Brain microvascular endothelial cell (primary cell): Measurements from ENCODE around the gene STK32B.

Source experiments
- DNase-seq: peaks from one replicate; pipeline ENCODE4 v3.0.0-alpha.2; 2020
- H3K27ac ChIP-seq: fragments of 250-450 bp; sonication (Bioruptor Pico); 2 replicates; pipeline ENCODE4 v1.5.1; 2020; ENCODE audit warnings: mild to moderate bottlenecking, moderate library complexity
- H3K27me3 ChIP-seq: fragments of 250-450 bp; sonication (Bioruptor Pico); replicated peaks from 2 replicates; pipeline ENCODE4 v1.5.1; 2020; ENCODE audit warnings: mild to moderate bottlenecking
- H3K36me3 ChIP-seq: fragments of 250-450 bp; sonication (Bioruptor Pico); replicated peaks from 2 replicates; pipeline ENCODE4 v1.5.1; 2020; ENCODE audit warnings: mild to moderate bottlenecking
- H3K4me3 ChIP-seq: 2 replicates; pipeline ENCODE4 v1.5.1; 2011; ENCODE audit warnings: low read depth, mild to moderate bottlenecking, control low read depth, low read length, moderate library complexity
- in situ Hi-C: cut with HindIII; loops from 2 replicates; pipeline ENCODE4 v1.10.0; 2017; ENCODE audit warnings: low sequenced_read_pairs, low pct_ligation_motif_present
- TF ChIP-seq, protein P1 (sequence below): IDR thresholded peaks from 2 replicates; pipeline ENCODE4 v1.5.1; 2011; ENCODE audit warnings: low read depth, mild to moderate bottlenecking, moderate library complexity, low read length, control low read depth, inconsistent platforms; ENCODE audit errors: missing control alignments

STK32B gene

DNA sequence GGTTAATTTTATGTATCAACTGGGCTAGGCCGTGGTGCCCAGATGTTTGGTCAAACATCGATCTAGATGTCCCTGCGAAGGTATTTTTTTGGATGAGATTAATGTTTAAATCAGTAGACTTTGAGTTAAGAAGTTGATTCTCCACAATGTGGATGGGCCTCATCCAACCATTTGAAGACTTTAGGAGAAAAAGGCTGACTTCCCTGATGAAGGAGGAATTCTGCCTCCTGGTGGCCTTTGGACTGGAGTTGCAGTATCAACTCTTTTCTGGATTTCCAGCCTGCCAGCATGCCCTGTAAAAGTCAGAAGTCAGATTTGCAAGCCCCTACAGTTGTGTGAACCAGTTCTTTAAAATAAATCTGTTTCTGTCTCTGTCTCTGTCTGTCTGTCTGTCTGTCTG, 91.4 kb downstream of the STK32B start:
- peak; percentile 61 for DNase-seq
- TF ChIP-seq, protein P1, sequence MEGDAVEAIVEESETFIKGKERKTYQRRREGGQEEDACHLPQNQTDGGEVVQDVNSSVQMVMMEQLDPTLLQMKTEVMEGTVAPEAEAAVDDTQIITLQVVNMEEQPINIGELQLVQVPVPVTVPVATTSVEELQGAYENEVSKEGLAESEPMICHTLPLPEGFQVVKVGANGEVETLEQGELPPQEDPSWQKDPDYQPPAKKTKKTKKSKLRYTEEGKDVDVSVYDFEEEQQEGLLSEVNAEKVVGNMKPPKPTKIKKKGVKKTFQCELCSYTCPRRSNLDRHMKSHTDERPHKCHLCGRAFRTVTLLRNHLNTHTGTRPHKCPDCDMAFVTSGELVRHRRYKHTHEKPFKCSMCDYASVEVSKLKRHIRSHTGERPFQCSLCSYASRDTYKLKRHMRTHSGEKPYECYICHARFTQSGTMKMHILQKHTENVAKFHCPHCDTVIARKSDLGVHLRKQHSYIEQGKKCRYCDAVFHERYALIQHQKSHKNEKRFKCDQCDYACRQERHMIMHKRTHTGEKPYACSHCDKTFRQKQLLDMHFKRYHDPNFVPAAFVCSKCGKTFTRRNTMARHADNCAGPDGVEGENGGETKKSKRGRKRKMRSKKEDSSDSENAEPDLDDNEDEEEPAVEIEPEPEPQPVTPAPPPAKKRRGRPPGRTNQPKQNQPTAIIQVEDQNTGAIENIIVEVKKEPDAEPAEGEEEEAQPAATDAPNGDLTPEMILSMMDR, result peak; percentile 83
- H3K36me3 ChIP-seq, result no peaks in the 10 kb centered on the region
- H3K27me3 ChIP-seq, result no peaks in the 10 kb centered on the region
- H3K27ac ChIP-seq, result no peak overlapping the region
- in situ Hi-C loops, result no loop called here
- H3K4me3 ChIP-seq, result no peak overlapping the region

DNA sequence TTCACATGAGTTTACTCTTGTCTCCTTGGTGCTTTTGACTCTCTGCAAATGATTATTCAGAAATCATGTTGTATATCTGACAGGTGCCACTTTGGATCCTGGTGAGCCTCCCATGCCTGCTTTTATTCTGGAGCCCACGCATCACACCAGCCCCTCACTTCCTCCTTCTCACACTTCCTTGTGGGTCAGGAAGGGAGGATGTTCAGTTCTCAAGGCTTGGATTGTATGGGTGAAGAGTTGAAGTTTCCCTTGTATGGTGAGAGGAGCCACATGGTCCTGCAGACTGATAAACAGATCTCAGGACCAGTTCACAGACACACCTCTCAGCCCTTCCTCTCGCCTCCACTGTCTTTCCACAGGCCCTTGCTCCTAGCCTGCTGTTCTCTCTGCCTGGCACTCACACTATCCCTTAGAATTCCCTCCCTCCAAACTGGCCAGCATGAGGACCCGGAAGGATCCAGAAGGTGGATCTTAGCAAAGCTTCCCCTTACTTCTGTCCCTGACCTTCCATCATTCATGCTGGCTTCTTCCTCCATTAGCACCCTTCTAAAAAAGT, 92.1 kb downstream of the STK32B start:
- TF ChIP-seq, protein P1, result no peak
- no peaks in the 10 kb centered on the region for H3K36me3 ChIP-seq
- in situ Hi-C loops, result no loop called here
- no peak for DNase-seq
- no peak overlapping the region for H3K27ac ChIP-seq
- H3K4me3 ChIP-seq, result no peak overlapping the region
- H3K27me3 ChIP-seq, result no peaks in the 10 kb centered on the region

DNA sequence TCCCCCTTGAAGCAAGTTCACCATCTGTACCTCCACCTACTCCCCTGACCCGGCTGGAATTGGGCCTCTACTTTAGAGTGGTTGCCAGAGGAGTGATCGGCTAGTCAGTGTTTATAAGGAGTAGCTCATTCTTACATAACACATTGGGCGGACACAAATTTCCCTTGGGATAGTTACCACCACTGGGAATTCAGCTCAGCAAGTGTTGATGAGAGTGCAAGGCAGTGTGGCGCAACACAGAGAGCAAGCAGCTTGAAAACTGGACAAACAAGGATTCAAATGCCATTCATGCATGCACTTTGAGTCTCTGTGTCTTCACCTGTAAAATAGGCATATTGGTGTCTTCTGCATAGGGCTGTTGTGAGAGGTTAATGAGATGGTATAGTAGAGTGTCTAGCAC, 92.7 kb downstream of the STK32B start:
- no peak for DNase-seq

DNA sequence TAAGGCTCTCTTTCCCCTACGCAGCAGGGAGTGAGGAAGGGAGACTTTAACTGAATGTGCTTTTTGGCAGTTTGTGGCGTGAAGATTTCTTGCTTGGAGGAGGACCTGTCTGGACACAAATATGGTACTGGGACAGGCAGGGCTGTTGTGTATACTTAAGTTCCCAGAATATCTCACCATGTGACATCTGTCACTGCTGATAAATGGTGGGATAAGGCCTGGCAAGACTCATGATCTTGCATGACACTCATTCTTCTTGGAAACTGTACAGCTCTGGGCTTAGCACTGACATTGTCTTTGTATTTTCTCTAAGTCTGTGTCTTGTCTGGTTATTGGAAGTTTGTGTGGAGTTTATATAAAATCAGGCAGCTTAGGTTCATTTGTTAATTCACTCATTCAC, 93.1 kb downstream of the STK32B start:
- TF ChIP-seq, protein P1, result no peak
- Histone ChIP-seq H3K36me3 (no peaks in the 10 kb centered on the region), H3K4me3 (no peak overlapping the region), H3K27ac (no peak overlapping the region), H3K27me3 (no peaks in the 10 kb centered on the region)
- no peak for DNase-seq
- in situ Hi-C loops, result no loop called here

More for the DNA sequence above, 92.7 kb downstream of the STK32B start:
- TF ChIP-seq, protein P1, result no peak
- Histone ChIP-seq H3K27ac (no peak overlapping the region), H3K4me3 (no peak overlapping the region), H3K36me3 (no peaks in the 10 kb centered on the region), H3K27me3 (no peaks in the 10 kb centered on the region)
- in situ Hi-C loops, result no loop called here

DNA sequence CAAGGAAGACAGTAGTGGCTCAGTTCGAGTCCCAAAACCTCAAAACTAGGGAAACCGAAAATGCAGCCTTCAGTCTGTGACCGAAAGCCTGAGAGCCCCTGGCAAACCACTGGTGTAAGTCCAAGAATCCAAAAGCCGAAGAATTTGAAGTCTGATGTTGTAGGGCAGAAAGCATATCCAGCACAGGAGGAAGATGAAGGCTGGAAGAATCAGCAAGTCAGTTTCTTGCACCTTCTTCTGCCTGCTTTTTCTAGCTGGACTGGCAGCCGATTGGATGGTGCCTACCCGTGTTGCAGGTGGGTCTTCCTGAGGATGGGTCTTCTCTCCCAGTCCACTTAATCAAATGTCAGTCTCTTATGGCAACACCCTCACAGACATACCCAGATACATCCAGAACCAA, 95.0 kb downstream of the STK32B start:
- in situ Hi-C loops, result no loop called here
- Histone ChIP-seq H3K4me3 (no peak overlapping the region), H3K27me3 (no peaks in the 10 kb centered on the region), H3K27ac (no peak overlapping the region), H3K36me3 (no peaks in the 10 kb centered on the region)
- DNase-seq, result no peak
- TF ChIP-seq, protein P1, result no peak

DNA sequence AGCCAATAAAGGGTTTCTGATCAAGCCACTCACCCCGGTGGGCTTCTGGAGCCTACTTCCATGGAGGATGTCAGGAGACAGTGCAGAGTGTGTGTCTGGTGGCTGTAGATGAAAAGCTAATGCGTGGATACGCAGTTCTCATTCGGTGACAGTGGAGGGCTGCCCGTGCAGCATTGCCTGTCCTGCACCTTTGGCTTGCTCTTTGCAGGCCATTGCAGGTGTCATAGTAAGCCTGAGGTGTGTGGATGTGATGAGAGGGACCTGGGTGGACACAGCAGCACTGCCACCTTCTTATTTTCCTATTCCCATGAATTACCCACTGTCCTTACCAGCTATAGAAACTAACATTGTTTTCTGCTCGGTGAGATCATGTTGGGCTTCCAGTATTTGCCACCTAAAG, 101.2 kb downstream of the STK32B start:
- no peak for DNase-seq
- no peaks in the 10 kb centered on the region for H3K27me3 ChIP-seq
- in situ Hi-C loops, result no loop called here
- TF ChIP-seq, protein P1, result no peak
- no peak overlapping the region for H3K27ac ChIP-seq
- H3K36me3 ChIP-seq, result no peaks in the 10 kb centered on the region
- H3K4me3 ChIP-seq, result no peak overlapping the region
